ENCODE data around the gene TNPO3.

- no peak for TF ChIP-seq POLR2AphosphoS5 (IDR thresholded peaks at IDR 0.05; ENCODE audit: borderline replicate concordance, low read depth, low read length)
- no peak for TF ChIP-seq EZH2 (IDR thresholded peaks at IDR 0.05)
These were observed 123.6 kb downstream of the TNPO3 start for GRCh38 chr7:128931190-128931798.
